HEK293 (cell line): Measurements from ENCODE around the gene SSBP3.
A peak's percentile ranks its signal among the peaks of the same experiment; 100 is the strongest.

Experiments used
- CTCF ChIP-seq: fragments of 450-650 bp; formaldehyde crosslinking; IDR thresholded peaks from 2 replicates; pipeline ENCODE4 v1.5.1; 2016; ENCODE audit warnings: missing biosample characterization, missing genetic modification characterization
- EGR2 ChIP-seq: fragments of 450-650 bp; formaldehyde crosslinking; IDR thresholded peaks from 2 replicates; pipeline ENCODE4 v1.5.1; 2016; ENCODE audit warnings: low read depth, missing biosample characterization, missing genetic modification characterization
- GLI4 ChIP-seq: fragments of 450-650 bp; formaldehyde crosslinking; IDR thresholded peaks from 2 replicates; pipeline ENCODE4 v1.5.1; 2016; ENCODE audit warnings: missing biosample characterization, missing genetic modification characterization
- HIC1 ChIP-seq: fragments of 450-650 bp; formaldehyde crosslinking; IDR thresholded peaks from 2 replicates; pipeline ENCODE4 v1.5.1; 2016; ENCODE audit warnings: missing biosample characterization, missing genetic modification characterization
- HOXC10 ChIP-seq: sonication (generic); formaldehyde crosslinking; IDR thresholded peaks from 2 replicates; pipeline ENCODE4 v1.8.1; 2023; ENCODE audit warnings: mild to moderate bottlenecking, missing genetic modification reagents
- OVOL3 ChIP-seq: fragments of 450-650 bp; formaldehyde crosslinking; IDR thresholded peaks from 2 replicates; pipeline ENCODE4 v1.5.1; 2016; ENCODE audit warnings: missing biosample characterization, missing genetic modification characterization
- SCRT1 ChIP-seq: fragments of 450-650 bp; formaldehyde crosslinking; IDR thresholded peaks from 2 replicates; pipeline ENCODE4 v1.5.1; 2016; ENCODE audit warnings: missing biosample characterization, missing genetic modification characterization, borderline replicate concordance
- SP7 ChIP-seq: fragments of 450-650 bp; formaldehyde crosslinking; IDR thresholded peaks from 2 replicates; pipeline ENCODE4 v1.5.1; 2016; ENCODE audit warnings: missing biosample characterization, missing genetic modification characterization
- ZBTB17 ChIP-seq: fragments of 450-650 bp; formaldehyde crosslinking; IDR thresholded peaks from 2 replicates; pipeline ENCODE4 v1.5.1; 2016; ENCODE audit warnings: missing biosample characterization, missing genetic modification characterization
- ZIC2 ChIP-seq: fragments of 450-650 bp; formaldehyde crosslinking; IDR thresholded peaks from 2 replicates; pipeline ENCODE4 v1.5.1; 2016; ENCODE audit warnings: missing biosample characterization, missing genetic modification characterization
- ZNF10 ChIP-seq: fragments of 450-650 bp; formaldehyde crosslinking; IDR thresholded peaks from 2 replicates; pipeline ENCODE4 v1.5.1; 2017; ENCODE audit warnings: missing biosample characterization, missing genetic modification characterization
- ZNF132 ChIP-seq: fragments of 450-650 bp; formaldehyde crosslinking; IDR thresholded peaks from 2 replicates; pipeline ENCODE4 v1.5.1; 2017; ENCODE audit warnings: missing biosample characterization, missing genetic modification characterization, borderline replicate concordance
- ZNF19 ChIP-seq: fragments of 450-650 bp; formaldehyde crosslinking; IDR thresholded peaks from 2 replicates; pipeline ENCODE4; 2016; ENCODE audit warnings: missing biosample characterization, missing genetic modification characterization, low read depth
- ZNF221 ChIP-seq: fragments of 450-650 bp; formaldehyde crosslinking; IDR thresholded peaks from 2 replicates; pipeline ENCODE4 v1.5.1; 2017; ENCODE audit warnings: missing biosample characterization, missing genetic modification characterization, borderline replicate concordance
- ZNF354C ChIP-seq: fragments of 450-650 bp; formaldehyde crosslinking; IDR thresholded peaks from 2 replicates; pipeline ENCODE4 v1.5.1; 2016; ENCODE audit warnings: missing biosample characterization, missing genetic modification characterization, low read depth, borderline replicate concordance
- ZNF37A ChIP-seq: fragments of 450-650 bp; IDR thresholded peaks from 2 replicates; pipeline ENCODE4 v1.5.1; 2018; ENCODE audit warnings: missing biosample characterization, missing genetic modification characterization
- ZNF501 ChIP-seq: fragments of 450-650 bp; formaldehyde crosslinking; IDR thresholded peaks from 2 replicates; pipeline ENCODE4 v1.5.1; 2016; ENCODE audit warnings: missing biosample characterization, missing genetic modification characterization
- ZNF558 ChIP-seq: fragments of 450-650 bp; formaldehyde crosslinking; IDR thresholded peaks from 2 replicates; pipeline ENCODE4 v1.5.1; 2016; ENCODE audit warnings: missing biosample characterization, missing genetic modification characterization
- ZNF600 ChIP-seq: fragments of 450-650 bp; formaldehyde crosslinking; IDR thresholded peaks from 2 replicates; pipeline ENCODE4 v1.5.1; 2016; ENCODE audit warnings: missing biosample characterization, missing genetic modification characterization
- ZNF626 ChIP-seq: fragments of 450-650 bp; sonication (Bioruptor Pico); formaldehyde crosslinking; IDR thresholded peaks from 2 replicates; pipeline ENCODE4 v1.5.1; 2018; ENCODE audit warnings: missing biosample characterization, missing genetic modification characterization, inconsistent platforms
- ZNF768 ChIP-seq: fragments of 450-650 bp; formaldehyde crosslinking; IDR thresholded peaks from 2 replicates; pipeline ENCODE4 v1.5.1; 2018; ENCODE audit warnings: missing biosample characterization, mild to moderate bottlenecking, missing genetic modification characterization
- ZNF776 ChIP-seq: fragments of 450-650 bp; formaldehyde crosslinking; IDR thresholded peaks from 2 replicates; pipeline ENCODE4 v1.5.0; 2017; ENCODE audit warnings: missing biosample characterization, missing genetic modification characterization, borderline replicate concordance
- ZNF792 ChIP-seq: fragments of 450-650 bp; formaldehyde crosslinking; IDR thresholded peaks from 2 replicates; pipeline ENCODE4 v1.5.1; 2016; ENCODE audit warnings: missing biosample characterization, missing genetic modification characterization
- TF ChIP-seq, protein P1 (sequence below): fragments of 450-650 bp; formaldehyde crosslinking; IDR thresholded peaks from 2 replicates; pipeline ENCODE4 v1.5.1; 2016; ENCODE audit warnings: missing biosample characterization, missing genetic modification characterization, borderline replicate concordance
- TF ChIP-seq, protein P2 (sequence below): fragments of 450-650 bp; formaldehyde crosslinking; IDR thresholded peaks from 2 replicates; pipeline ENCODE4 v1.5.1; 2017; ENCODE audit warnings: missing biosample characterization, missing genetic modification characterization
- TF ChIP-seq, protein P3 (sequence below): fragments of 450-650 bp; formaldehyde crosslinking; IDR thresholded peaks from 2 replicates; pipeline ENCODE4 v1.5.1; 2016; ENCODE audit warnings: missing biosample characterization, missing genetic modification characterization

Gene SSBP3

GRCh38 chr1:54310439-54311328 is 95.5 kb downstream of the SSBP3 start (continued):
- TF ChIP-seq, protein P1, sequence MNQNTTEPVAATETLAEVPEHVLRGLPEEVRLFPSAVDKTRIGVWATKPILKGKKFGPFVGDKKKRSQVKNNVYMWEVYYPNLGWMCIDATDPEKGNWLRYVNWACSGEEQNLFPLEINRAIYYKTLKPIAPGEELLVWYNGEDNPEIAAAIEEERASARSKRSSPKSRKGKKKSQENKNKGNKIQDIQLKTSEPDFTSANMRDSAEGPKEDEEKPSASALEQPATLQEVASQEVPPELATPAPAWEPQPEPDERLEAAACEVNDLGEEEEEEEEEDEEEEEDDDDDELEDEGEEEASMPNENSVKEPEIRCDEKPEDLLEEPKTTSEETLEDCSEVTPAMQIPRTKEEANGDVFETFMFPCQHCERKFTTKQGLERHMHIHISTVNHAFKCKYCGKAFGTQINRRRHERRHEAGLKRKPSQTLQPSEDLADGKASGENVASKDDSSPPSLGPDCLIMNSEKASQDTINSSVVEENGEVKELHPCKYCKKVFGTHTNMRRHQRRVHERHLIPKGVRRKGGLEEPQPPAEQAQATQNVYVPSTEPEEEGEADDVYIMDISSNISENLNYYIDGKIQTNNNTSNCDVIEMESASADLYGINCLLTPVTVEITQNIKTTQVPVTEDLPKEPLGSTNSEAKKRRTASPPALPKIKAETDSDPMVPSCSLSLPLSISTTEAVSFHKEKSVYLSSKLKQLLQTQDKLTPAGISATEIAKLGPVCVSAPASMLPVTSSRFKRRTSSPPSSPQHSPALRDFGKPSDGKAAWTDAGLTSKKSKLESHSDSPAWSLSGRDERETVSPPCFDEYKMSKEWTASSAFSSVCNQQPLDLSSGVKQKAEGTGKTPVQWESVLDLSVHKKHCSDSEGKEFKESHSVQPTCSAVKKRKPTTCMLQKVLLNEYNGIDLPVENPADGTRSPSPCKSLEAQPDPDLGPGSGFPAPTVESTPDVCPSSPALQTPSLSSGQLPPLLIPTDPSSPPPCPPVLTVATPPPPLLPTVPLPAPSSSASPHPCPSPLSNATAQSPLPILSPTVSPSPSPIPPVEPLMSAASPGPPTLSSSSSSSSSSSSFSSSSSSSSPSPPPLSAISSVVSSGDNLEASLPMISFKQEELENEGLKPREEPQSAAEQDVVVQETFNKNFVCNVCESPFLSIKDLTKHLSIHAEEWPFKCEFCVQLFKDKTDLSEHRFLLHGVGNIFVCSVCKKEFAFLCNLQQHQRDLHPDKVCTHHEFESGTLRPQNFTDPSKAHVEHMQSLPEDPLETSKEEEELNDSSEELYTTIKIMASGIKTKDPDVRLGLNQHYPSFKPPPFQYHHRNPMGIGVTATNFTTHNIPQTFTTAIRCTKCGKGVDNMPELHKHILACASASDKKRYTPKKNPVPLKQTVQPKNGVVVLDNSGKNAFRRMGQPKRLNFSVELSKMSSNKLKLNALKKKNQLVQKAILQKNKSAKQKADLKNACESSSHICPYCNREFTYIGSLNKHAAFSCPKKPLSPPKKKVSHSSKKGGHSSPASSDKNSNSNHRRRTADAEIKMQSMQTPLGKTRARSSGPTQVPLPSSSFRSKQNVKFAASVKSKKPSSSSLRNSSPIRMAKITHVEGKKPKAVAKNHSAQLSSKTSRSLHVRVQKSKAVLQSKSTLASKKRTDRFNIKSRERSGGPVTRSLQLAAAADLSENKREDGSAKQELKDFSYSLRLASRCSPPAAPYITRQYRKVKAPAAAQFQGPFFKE (tag by site-specific recombination), result no peak
- TF ChIP-seq GLI4, result no peak
- no peak for TF ChIP-seq HOXC10 (CRISPR knock-in tag)
- TF ChIP-seq ZNF501 (tag by site-specific recombination), result no peak
- TF ChIP-seq SCRT1 (tag by site-specific recombination), result no peak
- peak; percentile 47; the same call in 1 of the 2 replicates for TF ChIP-seq ZBTB17 (tag by site-specific recombination)
- no peak for TF ChIP-seq ZNF19 (tag by site-specific recombination)
- TF ChIP-seq ZNF600 (tag by site-specific recombination), result peak; percentile 43; the same call in 1 of the 2 replicates
- TF ChIP-seq CTCF (tag by site-specific recombination), result peak; percentile 38; the same call in 1 of the 2 replicates
- TF ChIP-seq HIC1 (tag by site-specific recombination), result no peak
- TF ChIP-seq SP7 (tag by site-specific recombination), result no peak
- 0 out of 2 replicates have a peak, but pooled peaks have one; percentile 18 for TF ChIP-seq EGR2 (tag by site-specific recombination)
- peak; percentile 96 for TF ChIP-seq ZNF558 (tag by site-specific recombination)
- no peak for TF ChIP-seq ZNF37A
- TF ChIP-seq ZIC2 (tag by site-specific recombination), result peak; percentile 55; the same call in 1 of the 2 replicates
- no peak for TF ChIP-seq ZNF221 (tag by site-specific recombination)
- TF ChIP-seq ZNF792 (tag by site-specific recombination), result no peak
- no peak for TF ChIP-seq ZNF132 (tag by site-specific recombination)
- TF ChIP-seq, protein P2, sequence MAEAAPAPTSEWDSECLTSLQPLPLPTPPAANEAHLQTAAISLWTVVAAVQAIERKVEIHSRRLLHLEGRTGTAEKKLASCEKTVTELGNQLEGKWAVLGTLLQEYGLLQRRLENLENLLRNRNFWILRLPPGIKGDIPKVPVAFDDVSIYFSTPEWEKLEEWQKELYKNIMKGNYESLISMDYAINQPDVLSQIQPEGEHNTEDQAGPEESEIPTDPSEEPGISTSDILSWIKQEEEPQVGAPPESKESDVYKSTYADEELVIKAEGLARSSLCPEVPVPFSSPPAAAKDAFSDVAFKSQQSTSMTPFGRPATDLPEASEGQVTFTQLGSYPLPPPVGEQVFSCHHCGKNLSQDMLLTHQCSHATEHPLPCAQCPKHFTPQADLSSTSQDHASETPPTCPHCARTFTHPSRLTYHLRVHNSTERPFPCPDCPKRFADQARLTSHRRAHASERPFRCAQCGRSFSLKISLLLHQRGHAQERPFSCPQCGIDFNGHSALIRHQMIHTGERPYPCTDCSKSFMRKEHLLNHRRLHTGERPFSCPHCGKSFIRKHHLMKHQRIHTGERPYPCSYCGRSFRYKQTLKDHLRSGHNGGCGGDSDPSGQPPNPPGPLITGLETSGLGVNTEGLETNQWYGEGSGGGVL (tag by site-specific recombination), result peak; percentile 57
- TF ChIP-seq OVOL3 (tag by site-specific recombination), result no peak
- no peak for TF ChIP-seq ZNF354C (tag by site-specific recombination)
- TF ChIP-seq ZNF10 (tag by site-specific recombination), result no peak
- TF ChIP-seq, protein P3, sequence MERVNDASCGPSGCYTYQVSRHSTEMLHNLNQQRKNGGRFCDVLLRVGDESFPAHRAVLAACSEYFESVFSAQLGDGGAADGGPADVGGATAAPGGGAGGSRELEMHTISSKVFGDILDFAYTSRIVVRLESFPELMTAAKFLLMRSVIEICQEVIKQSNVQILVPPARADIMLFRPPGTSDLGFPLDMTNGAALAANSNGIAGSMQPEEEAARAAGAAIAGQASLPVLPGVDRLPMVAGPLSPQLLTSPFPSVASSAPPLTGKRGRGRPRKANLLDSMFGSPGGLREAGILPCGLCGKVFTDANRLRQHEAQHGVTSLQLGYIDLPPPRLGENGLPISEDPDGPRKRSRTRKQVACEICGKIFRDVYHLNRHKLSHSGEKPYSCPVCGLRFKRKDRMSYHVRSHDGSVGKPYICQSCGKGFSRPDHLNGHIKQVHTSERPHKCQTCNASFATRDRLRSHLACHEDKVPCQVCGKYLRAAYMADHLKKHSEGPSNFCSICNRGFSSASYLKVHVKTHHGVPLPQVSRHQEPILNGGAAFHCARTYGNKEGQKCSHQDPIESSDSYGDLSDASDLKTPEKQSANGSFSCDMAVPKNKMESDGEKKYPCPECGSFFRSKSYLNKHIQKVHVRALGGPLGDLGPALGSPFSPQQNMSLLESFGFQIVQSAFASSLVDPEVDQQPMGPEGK, result peak; percentile 30
- TF ChIP-seq ZNF626, result no peak
- no peak for TF ChIP-seq ZNF776
- TF ChIP-seq ZNF768 (tag by site-specific recombination), result no peak
